PC-3 (cell line): ENCODE measurements around the gene ZFHX3. TPM values are rescaled to one million over a fixed set of nuclear protein-coding genes. Genes with fewer than 3 reads are reported as not detected.

Source experiments
- ATAC-seq: fragments of 200-7000 bp; cut with Tn5 transposase; 2 replicates; pipeline ENCODE4 v1.9.1; 2020; ENCODE audit warnings: mild to moderate bottlenecking, moderate library complexity
- BruUV-seq: library from RNA; stranded (reverse); fragments of 400-500 nt; replicated peaks from 2 replicates; lab custom pipeline; 2021; lab: Mats Ljungman, UMichigan
- CTCF ChIA-PET: fragments of 300-600 bp; sonication (Branson Sonifier 250); formaldehyde crosslinking; loops from one replicate; lab custom pipeline; 2022; ENCODE audit warnings: antibody characterized with exemption; lab: Charles Lee
- POLR2A ChIA-PET: fragments of 300-600 bp; sonication (Branson Sonifier 250); formaldehyde crosslinking; loops from one replicate; lab custom pipeline; 2022; ENCODE audit warnings: antibody characterized with exemption; ENCODE audit not compliant: unreplicated experiment; lab: Charles Lee
- DNase-seq: peaks from one replicate; pipeline ENCODE4 v3.0.0-alpha.2; 2015
- H2AFZ ChIP-seq: fragments of 300-600 bp; sonication (generic); 2 replicates; pipeline ENCODE4 v1.6.0; 2016; ENCODE audit warnings: antibody characterized with exemption, low read length
- H3F3A ChIP-seq: fragments of 300-600 bp; sonication (generic); one replicate; pipeline ENCODE4 v1.6.0; 2017; ENCODE audit warnings: antibody characterized with exemption, low read length, control low read depth, mild to moderate bottlenecking; ENCODE audit not compliant: unreplicated experiment
- H3K27ac ChIP-seq: fragments of 300-600 bp; sonication (generic); 2 replicates; pipeline ENCODE4 v1.5.1; 2016; ENCODE audit warnings: mild to moderate bottlenecking, low read length
- H3K27me3 ChIP-seq: fragments of 300-600 bp; sonication (generic); 2 replicates; pipeline ENCODE4 v1.6.1; 2016; ENCODE audit warnings: low read length, mixed read lengths
- H3K36me3 ChIP-seq: fragments of 300-600 bp; sonication (generic); 2 replicates; pipeline ENCODE4 v1.6.1; 2016; ENCODE audit warnings: low read depth, mixed run types, low read length, mixed read lengths
- H3K4me1 ChIP-seq: fragments of 300-600 bp; sonication (generic); 2 replicates; pipeline ENCODE4 v1.5.1; 2016; ENCODE audit warnings: low read length; ENCODE audit not compliant: insufficient read depth
- H3K4me2 ChIP-seq: fragments of 300-600 bp; sonication (generic); 2 replicates; pipeline ENCODE4 v1.6.0; 2016; ENCODE audit warnings: low read length
- H3K4me3 ChIP-seq: fragments of 300-600 bp; sonication (generic); 2 replicates; pipeline ENCODE4 v1.5.1; 2016; ENCODE audit warnings: mild to moderate bottlenecking, low read length, mixed read lengths
- H3K79me2 ChIP-seq: fragments of 300-600 bp; sonication (generic); 2 replicates; pipeline ENCODE4 v1.6.1; 2017; ENCODE audit warnings: low read length, mixed read lengths
- H3K9ac ChIP-seq: fragments of 300-600 bp; sonication (generic); 2 replicates; pipeline ENCODE4 v1.6.0; 2016; ENCODE audit warnings: mild to moderate bottlenecking, low read length
- H3K9me2 ChIP-seq: fragments of 300-600 bp; sonication (generic); replicated peaks from 2 replicates; pipeline ENCODE4 v1.6.1; 2016; ENCODE audit warnings: mixed run types, low read length, mixed read lengths
- H3K9me3 ChIP-seq: fragments of 300-600 bp; sonication (generic); 2 replicates; pipeline ENCODE4 v1.6.1; 2016; ENCODE audit warnings: low read length, mixed read lengths
- H4K20me1 ChIP-seq: fragments of 300-600 bp; sonication (generic); 2 replicates; pipeline ENCODE4 v1.6.1; 2016; ENCODE audit warnings: low read length, mixed read lengths
- CTCF ChIP-seq: fragments of 300-600 bp; sonication (generic); conservative IDR thresholded peaks from 2 replicates; pipeline ENCODE4 v1.5.1; 2017; ENCODE audit warnings: antibody characterized with exemption, low read depth, mild to moderate bottlenecking, low read length
- EZH2 ChIP-seq: fragments of 300-600 bp; sonication (generic); IDR thresholded peaks from one replicate; pipeline ENCODE4 v1.6.1; 2017; ENCODE audit warnings: antibody characterized with exemption, mild to moderate bottlenecking, low read length; ENCODE audit not compliant: unreplicated experiment
- EZH2phosphoT487 ChIP-seq: fragments of 300-600 bp; sonication (generic); IDR thresholded peaks from 2 replicates; pipeline ENCODE4 v1.6.1; 2018; ENCODE audit warnings: mild to moderate bottlenecking, antibody characterized with exemption, low read length, borderline replicate concordance
- intact Hi-C: fragments of 100-400 bp; cut with micrococcal nuclease; formaldehyde crosslinking; loops from 2 replicates; pipeline ENCODE4 v1.9.0; 2023
- total RNA-seq: library from RNA; depleted of rRNA; stranded (reverse); fragments of >200 nt; gene quantifications from 2 replicates; pipeline ENCODE4 v1.2.3, GENCODE V29; 2014

Gene ZFHX3
- total RNA-seq, 1 experiment from 2014 or later: 3.5 TPM

GRCh38 chr16:72833482-72833881 lies 214.4 kb downstream of the ZFHX3 start:
- no peaks in the 10 kb centered on the region for H4K20me1 ChIP-seq
- ChIA-PET POLR2A (no interaction called here), CTCF (no interaction called here)
- intact Hi-C loops: loop anchor here (10.0 kb wide), 1 partner anchor 329 kb away; no protein-coding TSS in a partner anchor
- no peaks in the 10 kb centered on the region for H3K36me3 ChIP-seq
- no peaks in the 10 kb centered on the region for H3K27me3 ChIP-seq
- TF ChIP-seq CTCF (no peak), EZH2phosphoT487 (no peak), EZH2 (no peak)
- no peak overlapping the region for H3K9ac ChIP-seq
- peak; percentile 20; the same call in 1 of the 2 replicates for ATAC-seq
- H3K4me1 ChIP-seq: peaks cover 5% of the 10 kb centered on the region; the same call in 1 of the 2 replicates
- no peak overlapping the region for H3K4me3 ChIP-seq
- H3K9me2 ChIP-seq: no peaks in the 10 kb centered on the region
- no peak overlapping the region for H3K27ac ChIP-seq
- no peak overlapping the region for H3K4me2 ChIP-seq
- H3K9me3 ChIP-seq: no peaks in the 10 kb centered on the region
- H2AFZ ChIP-seq: no peak overlapping the region
- no TSS peak for BruUV-seq
- no peak for DNase-seq
- H3K79me2 ChIP-seq: no peaks in the 10 kb centered on the region
- no peaks in the 10 kb centered on the region for H3F3A ChIP-seq

GRCh38 chr16:72832621-72833248 lies 215.2 kb downstream of the ZFHX3 start:
- Histone ChIP-seq H3K27me3 (no peaks in the 10 kb centered on the region), H3K36me3 (no peaks in the 10 kb centered on the region), H3K27ac (no peak overlapping the region), H3K9me2 (no peaks in the 10 kb centered on the region), H3K4me1 (peaks cover 5% of the 10 kb centered on the region; the same call in 1 of the 2 replicates), H4K20me1 (no peaks in the 10 kb centered on the region), H3K9me3 (no peaks in the 10 kb centered on the region), H2AFZ (no peak overlapping the region), H3K4me3 (no peak overlapping the region), H3K4me2 (no peak overlapping the region), H3K79me2 (no peaks in the 10 kb centered on the region), H3F3A (no peaks in the 10 kb centered on the region), H3K9ac (no peak overlapping the region)
- intact Hi-C loops: loop anchor here (1.0 to 10.0 kb wide), 2 partner anchors 328 to 364 kb away; no protein-coding TSS in a partner anchor
- peak; percentile 81 for DNase-seq
- no TSS peak for BruUV-seq
- ATAC-seq: peak; percentile 67
- ChIA-PET CTCF (interaction anchor here (0.6 to 1.2 kb wide), 11 partner anchors 15 to 560 kb away, joined by 3 to 7 read pairs (median 3); no protein-coding TSS in a partner anchor), POLR2A (interaction anchor here (0.6 kb wide), 1 partner anchor 214 kb away, joined by 3 read pairs; no protein-coding TSS in a partner anchor)
- TF ChIP-seq CTCF (peak; percentile 92), EZH2 (no peak)
